OCI-LY7 (cell line): Measurements from ENCODE around the gene SLC9A7.

ENCODE experiments used
- EZH2phosphoT487 ChIP-seq: fragments of 200-600 bp; sonication (generic); IDR thresholded peaks from 2 replicates; pipeline ENCODE4 v1.6.1; 2018; ENCODE audit warnings: low read depth, borderline replicate concordance, mild to moderate bottlenecking, mixed run types, antibody characterized with exemption, low read length, moderate library complexity, mixed read lengths
- TF ChIP-seq, protein P1 (sequence below): fragments of 200-600 bp; sonication (generic); conservative IDR thresholded peaks from 2 replicates; pipeline ENCODE4 v1.5.1; 2014; ENCODE audit warnings: mild to moderate bottlenecking, antibody characterized with exemption, low read length, moderate library complexity, mixed read lengths

DNA sequence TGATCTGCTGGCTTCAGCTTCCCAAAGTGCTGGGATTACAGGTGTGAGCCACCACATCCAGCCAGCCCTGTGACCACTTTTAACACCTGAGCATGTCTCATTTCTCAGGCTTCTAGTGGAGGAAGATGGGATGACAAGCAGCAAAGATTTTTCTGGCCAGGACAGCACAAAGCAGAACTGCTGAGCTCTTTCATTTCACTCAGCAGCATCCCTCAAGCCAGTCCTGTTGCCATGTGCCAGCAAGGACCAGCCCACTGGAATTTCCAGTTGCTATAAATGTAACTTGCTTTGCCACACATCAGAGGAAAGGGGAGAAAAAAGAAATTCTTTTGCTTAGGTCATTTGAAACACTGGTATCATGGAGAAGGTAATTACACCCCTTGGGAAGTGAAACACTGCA, 75.9 kb downstream of the SLC9A7 start:
- TF ChIP-seq, protein P1, sequence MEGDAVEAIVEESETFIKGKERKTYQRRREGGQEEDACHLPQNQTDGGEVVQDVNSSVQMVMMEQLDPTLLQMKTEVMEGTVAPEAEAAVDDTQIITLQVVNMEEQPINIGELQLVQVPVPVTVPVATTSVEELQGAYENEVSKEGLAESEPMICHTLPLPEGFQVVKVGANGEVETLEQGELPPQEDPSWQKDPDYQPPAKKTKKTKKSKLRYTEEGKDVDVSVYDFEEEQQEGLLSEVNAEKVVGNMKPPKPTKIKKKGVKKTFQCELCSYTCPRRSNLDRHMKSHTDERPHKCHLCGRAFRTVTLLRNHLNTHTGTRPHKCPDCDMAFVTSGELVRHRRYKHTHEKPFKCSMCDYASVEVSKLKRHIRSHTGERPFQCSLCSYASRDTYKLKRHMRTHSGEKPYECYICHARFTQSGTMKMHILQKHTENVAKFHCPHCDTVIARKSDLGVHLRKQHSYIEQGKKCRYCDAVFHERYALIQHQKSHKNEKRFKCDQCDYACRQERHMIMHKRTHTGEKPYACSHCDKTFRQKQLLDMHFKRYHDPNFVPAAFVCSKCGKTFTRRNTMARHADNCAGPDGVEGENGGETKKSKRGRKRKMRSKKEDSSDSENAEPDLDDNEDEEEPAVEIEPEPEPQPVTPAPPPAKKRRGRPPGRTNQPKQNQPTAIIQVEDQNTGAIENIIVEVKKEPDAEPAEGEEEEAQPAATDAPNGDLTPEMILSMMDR = 0 out of 2 replicates have a peak, but pooled peaks have one; percentile 9
- TF ChIP-seq EZH2phosphoT487 = no peak
